Upper lobe of right lung (tissue), 1 donor: Measurements from ENCODE around the gene MAGEA2B. TPM values are rescaled to one million over a fixed set of nuclear protein-coding genes. Genes with fewer than 3 reads are reported as not detected.
"Not testable (repeated sequence)": the region's sequence is repeated elsewhere in the genome, so short reads cannot be mapped to it uniquely, and the experiment has no call there.

Experiments used
- ATAC-seq: fragments of 200-7000 bp; cut with Tn5 transposase; one replicate; pipeline ENCODE4 v1.9.1; 2020; ENCODE audit warnings: mild to moderate bottlenecking, moderate library complexity
- DNase-seq: peaks from one replicate; pipeline ENCODE4 v3.0.0-alpha.2; 2020
- H3K27ac ChIP-seq: fragments of 200-600 bp; one replicate; pipeline ENCODE4 v1.8.0; 2022
- H3K27me3 ChIP-seq: fragments of 200-600 bp; one replicate; pipeline ENCODE4 v1.8.0; 2022; ENCODE audit warnings: mild to moderate bottlenecking
- H3K36me3 ChIP-seq: fragments of 200-600 bp; one replicate; pipeline ENCODE4 v1.8.0; 2022
- H3K4me1 ChIP-seq: fragments of 200-600 bp; one replicate; pipeline ENCODE4 v1.8.0; 2022
- H3K4me3 ChIP-seq: fragments of 200-600 bp; one replicate; pipeline ENCODE4 v1.8.0; 2022; ENCODE audit warnings: mild to moderate bottlenecking
- H3K9me3 ChIP-seq: fragments of 200-600 bp; one replicate; pipeline ENCODE4 v1.8.0; 2022
- CTCF ChIP-seq: fragments of 200-600 bp; IDR thresholded peaks from one replicate; pipeline ENCODE4 v1.8.0; 2022; ENCODE audit warnings: antibody characterized with exemption
- intact Hi-C: fragments of 100-400 bp; cut with DNase I; formaldehyde crosslinking; loops from one replicate; pipeline ENCODE4 v1.11.0; 2022
- long read RNA-seq: library from polyadenylated mRNA; unstranded; transcript quantifications from one replicate; pipeline ENCODE4 v2.0.0, GENCODE V29; 2021
- total RNA-seq: library from RNA; stranded (reverse); fragmentation: NEBNext Ultra II Directional; extraction: Animal tissue kit (Norgen Biotek cat#: 25700); gene quantifications from one replicate; pipeline ENCODE4 v1.2.1, GENCODE V29; 2021
- donor health status: DM: no; HTN: yes; CAD: no; lungs with severe emphysema.

The MAGEA2B gene
- total RNA-seq: not detected
- long read RNA-seq: 0 reads

GRCh38 chrX:152713815-152714787 lies at the start of gene MAGEA2B:
Gene MAGEA2B, plus strand, starts transcription at chrX:152714628. Its CDS starts 2,479 bp downstream, at chrX:152717107.
- H3K4me3 ChIP-seq, H3K27ac ChIP-seq, intact Hi-C loops, H3K36me3 ChIP-seq, DNase-seq, H3K27me3 ChIP-seq, H3K4me1 ChIP-seq, ATAC-seq, H3K9me3 ChIP-seq: not testable (repeated sequence)

GRCh38 chrX:152674135-152674534 lies 40.3 kb upstream of the MAGEA2B start:
- intact Hi-C loops: no loop called here
- Histone ChIP-seq H3K9me3 (no peaks in the 10 kb centered on the region), H3K27me3 (no peaks in the 10 kb centered on the region), H3K4me3 (no peak overlapping the region), H3K4me1 (no peaks in the 10 kb centered on the region), H3K27ac (no peak overlapping the region), H3K36me3 (no peaks in the 10 kb centered on the region)
- TF ChIP-seq CTCF: no peak
- ATAC-seq (no peak), DNase-seq (no peak)

GRCh38 chrX:152674652-152675051 lies 39.8 kb upstream of the MAGEA2B start:
- H3K9me3 ChIP-seq, H3K27me3 ChIP-seq, H3K27ac ChIP-seq, H3K4me3 ChIP-seq, H3K4me1 ChIP-seq, ATAC-seq, DNase-seq, H3K36me3 ChIP-seq, intact Hi-C loops: not testable (repeated sequence)

- ATAC-seq: peak; percentile 47
- H3K27ac ChIP-seq, H3K27me3 ChIP-seq, H3K9me3 ChIP-seq, H3K36me3 ChIP-seq, H3K4me1 ChIP-seq, intact Hi-C loops, H3K4me3 ChIP-seq, DNase-seq: not testable (repeated sequence)
These were observed 33.4 kb upstream of the MAGEA2B start for GRCh38 chrX:152681012-152681411.

GRCh38 chrX:152697952-152698931 lies 16.2 kb upstream of the MAGEA2B start, which contains the start of gene MAGEA3:
Gene MAGEA3, plus strand, starts transcription at chrX:152698794. Its CDS starts 2,039 bp downstream, at chrX:152700833.
- intact Hi-C loops, H3K4me1 ChIP-seq, H3K9me3 ChIP-seq, H3K27ac ChIP-seq, H3K27me3 ChIP-seq, H3K4me3 ChIP-seq, H3K36me3 ChIP-seq, ATAC-seq: not testable (repeated sequence)
- DNase-seq: peak; percentile 4

- H3K4me3 ChIP-seq, intact Hi-C loops, H3K9me3 ChIP-seq, H3K4me1 ChIP-seq, H3K27ac ChIP-seq, ATAC-seq, H3K36me3 ChIP-seq, H3K27me3 ChIP-seq: not testable (repeated sequence)
- peak; percentile 18 for DNase-seq
These were observed 14.0 kb upstream of the MAGEA2B start for GRCh38 chrX:152700390-152700789.

GRCh38 chrX:152706500-152706899 lies 7.9 kb upstream of the MAGEA2B start:
- H3K36me3 ChIP-seq, H3K4me1 ChIP-seq, H3K4me3 ChIP-seq, ATAC-seq, H3K9me3 ChIP-seq, intact Hi-C loops, H3K27me3 ChIP-seq, H3K27ac ChIP-seq: not testable (repeated sequence)
- DNase-seq: peak; percentile 3

- H3K27ac ChIP-seq, intact Hi-C loops, H3K36me3 ChIP-seq: not testable (repeated sequence)
These were observed 5.3 kb upstream of the MAGEA2B start, which contains the start of gene CSAG2 for GRCh38 chrX:152709173-152709572. Gene CSAG2, minus strand, starts transcription at chrX:152709273. Its CDS starts 161 bp downstream, at chrX:152709112.

GRCh38 chrX:152713195-152713594 lies 1.2 kb upstream of the MAGEA2B start:
- DNase-seq, ATAC-seq, intact Hi-C loops, H3K36me3 ChIP-seq, H3K4me1 ChIP-seq, H3K27me3 ChIP-seq, H3K4me3 ChIP-seq, H3K9me3 ChIP-seq, H3K27ac ChIP-seq: not testable (repeated sequence)

More at GRCh38 chrX:152709173-152709572, 5.3 kb upstream of the MAGEA2B start, which contains the start of gene CSAG2:
- H3K27me3 ChIP-seq, DNase-seq, ATAC-seq, H3K9me3 ChIP-seq, H3K4me3 ChIP-seq, H3K4me1 ChIP-seq: not testable (repeated sequence)
